GM21786 (cell line): ENCODE data around the gene AARS1.
A peak's percentile ranks its signal among the peaks of the same experiment; 100 is the strongest.
"Not testable (repeated sequence)": the region's sequence is repeated elsewhere in the genome, so short reads cannot be mapped to it uniquely, and the experiment has no call there.

ENCODE experiments used
- ATAC-seq: cut with Tn5 transposase; IDR thresholded peaks from one replicate; pipeline ENCODE4 v1.9.1; 2021; ENCODE audit not compliant: unreplicated experiment

AARS1 gene

GRCh38 chr16:70276392-70276791, 12.9 kb downstream of the AARS1 start:
- no peak for ATAC-seq

GRCh38 chr16:70271696-70272095, 17.6 kb downstream of the AARS1 start:
- no peak for ATAC-seq

- no peak for ATAC-seq
These were observed 19.1 kb downstream of the AARS1 start for GRCh38 chr16:70270176-70270575.

- no peak for ATAC-seq
These were observed 19.8 kb downstream of the AARS1 start for GRCh38 chr16:70269471-70269870.

- not testable (repeated sequence) for ATAC-seq
These were observed 21.4 kb downstream of the AARS1 start for GRCh38 chr16:70267922-70268321.

- ATAC-seq: no peak
These were observed 21.8 kb downstream of the AARS1 start for GRCh38 chr16:70267516-70267915.

- ATAC-seq: not testable (repeated sequence)
These were observed 29.4 kb downstream of the AARS1 start for GRCh38 chr16:70259903-70260302.

- ATAC-seq: no peak
These were observed 30.4 kb downstream of the AARS1 start for GRCh38 chr16:70258946-70259345.

GRCh38 chr16:70258065-70258464, 31.2 kb downstream of the AARS1 start:
- ATAC-seq: no peak

GRCh38 chr16:70257391-70257790, 31.9 kb downstream of the AARS1 start:
- no peak for ATAC-seq

GRCh38 chr16:70255574-70255973, 33.7 kb downstream of the AARS1 start:
- ATAC-seq: no peak

GRCh38 chr16:70254965-70255286, 34.4 kb downstream of the AARS1 start:
- no peak for ATAC-seq

GRCh38 chr16:70254180-70254964, 34.9 kb downstream of the AARS1 start:
- no peak for ATAC-seq

GRCh38 chr16:70253291-70254106, 35.8 kb downstream of the AARS1 start:
- ATAC-seq: no peak

GRCh38 chr16:70252355-70252988, 36.8 kb downstream of the AARS1 start:
- ATAC-seq: no peak

GRCh38 chr16:70251629-70252354, 37.5 kb downstream of the AARS1 start, which contains the start of gene EXOSC6:
EXOSC6 (minus strand) TSS chr16:70251940; CDS start chr16:70251900, 40 bp downstream.
- peak; percentile 87 for ATAC-seq

GRCh38 chr16:70250748-70251628, 38.3 kb downstream of the AARS1 start:
- peak; percentile 38 for ATAC-seq

- ATAC-seq: not testable (repeated sequence)
These were observed 39.6 kb downstream of the AARS1 start for GRCh38 chr16:70249697-70250096.

GRCh38 chr16:70238773-70239172, 50.5 kb downstream of the AARS1 start:
- ATAC-seq: not testable (repeated sequence)

- ATAC-seq: not testable (repeated sequence)
These were observed 57.5 kb downstream of the AARS1 start for GRCh38 chr16:70231831-70232230.
